ENCODE data around the gene NECTIN1. TPM values are rescaled to one million over a fixed set of nuclear protein-coding genes. Genes with fewer than 3 reads are reported as not detected.

The NECTIN1 gene
- total and polyA plus RNA-seq, 7 donors = 0.42 to 3.5 (median 1.7) TPM

- H3K4me1 ChIP-seq = peaks cover 5% of the 10 kb centered on the region
- H3K4me3 ChIP-seq = no peak overlapping the region
- TF ChIP-seq, protein P1, sequence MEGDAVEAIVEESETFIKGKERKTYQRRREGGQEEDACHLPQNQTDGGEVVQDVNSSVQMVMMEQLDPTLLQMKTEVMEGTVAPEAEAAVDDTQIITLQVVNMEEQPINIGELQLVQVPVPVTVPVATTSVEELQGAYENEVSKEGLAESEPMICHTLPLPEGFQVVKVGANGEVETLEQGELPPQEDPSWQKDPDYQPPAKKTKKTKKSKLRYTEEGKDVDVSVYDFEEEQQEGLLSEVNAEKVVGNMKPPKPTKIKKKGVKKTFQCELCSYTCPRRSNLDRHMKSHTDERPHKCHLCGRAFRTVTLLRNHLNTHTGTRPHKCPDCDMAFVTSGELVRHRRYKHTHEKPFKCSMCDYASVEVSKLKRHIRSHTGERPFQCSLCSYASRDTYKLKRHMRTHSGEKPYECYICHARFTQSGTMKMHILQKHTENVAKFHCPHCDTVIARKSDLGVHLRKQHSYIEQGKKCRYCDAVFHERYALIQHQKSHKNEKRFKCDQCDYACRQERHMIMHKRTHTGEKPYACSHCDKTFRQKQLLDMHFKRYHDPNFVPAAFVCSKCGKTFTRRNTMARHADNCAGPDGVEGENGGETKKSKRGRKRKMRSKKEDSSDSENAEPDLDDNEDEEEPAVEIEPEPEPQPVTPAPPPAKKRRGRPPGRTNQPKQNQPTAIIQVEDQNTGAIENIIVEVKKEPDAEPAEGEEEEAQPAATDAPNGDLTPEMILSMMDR (IDR thresholded peaks at IDR 0.05) = peak; percentile 96
- ATAC-seq (peak; percentile 95 to 98 (median 96)), DNase-seq (peak; percentile 76 to 88)
- H3K27me3 ChIP-seq (ENCODE audit: insufficient read depth in 3 of 3, low read length in 2 of 3) = no peaks in the 10 kb centered on the region
- no peak overlapping the region for H3K27ac ChIP-seq
- H3K36me3 ChIP-seq (ENCODE audit: insufficient read depth in 1 of 2, low read depth in 1 of 2) = no peaks in the 10 kb centered on the region
- no peaks in the 10 kb centered on the region for H3K9me3 ChIP-seq
- WGBS, 3 donors = 35 to 42% (median 39%) methylated on average over 17 of the region's 17 CpGs
- intact Hi-C loops (cut with DNase I) = loop anchor here (1.0 to 2.0 kb wide), 5 partner anchors 62 to 442 kb away; partner anchors contain the start of gene NECTIN1 (in 2 of the 2)
These were observed 62.4 kb downstream of the NECTIN1 start for GRCh38 chr11:119666463-119667131.

DNA sequence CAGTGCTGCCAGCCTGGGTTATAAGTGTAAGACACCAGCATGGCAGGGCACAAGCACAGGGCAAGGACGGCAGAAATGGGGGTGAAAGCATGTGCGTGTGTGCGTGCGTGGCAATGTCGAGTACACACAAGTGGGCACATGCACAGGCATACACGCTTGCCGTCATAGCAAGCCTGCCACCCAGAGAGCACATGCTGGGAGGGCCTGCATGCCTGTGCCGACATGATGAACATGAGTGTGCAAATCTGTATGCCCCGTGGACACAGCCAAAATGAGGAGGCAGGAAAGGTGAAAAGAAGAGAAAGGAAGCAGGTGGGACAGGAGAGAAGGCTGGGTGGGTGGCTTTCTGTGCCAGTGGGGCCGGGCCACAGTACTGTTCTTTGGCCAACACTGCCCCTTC, 62.9 kb downstream of the NECTIN1 start:
- ATAC-seq (peak in 3 of 4 donors; percentile 8 to 15 (median 9)), DNase-seq (no peak)
- Histone ChIP-seq H3K4me3 (no peak overlapping the region), H3K27ac (no peak overlapping the region), H3K27me3 (ENCODE audit: insufficient read depth in 3 of 3, low read length in 2 of 3) (no peaks in the 10 kb centered on the region), H3K36me3 (ENCODE audit: insufficient read depth in 1 of 2, low read depth in 1 of 2) (no peaks in the 10 kb centered on the region), H3K9me3 (no peaks in the 10 kb centered on the region), H3K4me1 (peaks cover 3% of the 10 kb centered on the region)
- WGBS, 3 donors = 68 to 73% (median 69%) methylated on average over 10 of the region's 10 CpGs
- intact Hi-C loops (cut with DNase I) = loop anchor here (1.0 to 2.0 kb wide), 5 partner anchors 63 to 443 kb away; partner anchors contain the start of gene NECTIN1 (in 2 of the 2)
- TF ChIP-seq, protein P1 (IDR thresholded peaks at IDR 0.05) = no peak

DNA sequence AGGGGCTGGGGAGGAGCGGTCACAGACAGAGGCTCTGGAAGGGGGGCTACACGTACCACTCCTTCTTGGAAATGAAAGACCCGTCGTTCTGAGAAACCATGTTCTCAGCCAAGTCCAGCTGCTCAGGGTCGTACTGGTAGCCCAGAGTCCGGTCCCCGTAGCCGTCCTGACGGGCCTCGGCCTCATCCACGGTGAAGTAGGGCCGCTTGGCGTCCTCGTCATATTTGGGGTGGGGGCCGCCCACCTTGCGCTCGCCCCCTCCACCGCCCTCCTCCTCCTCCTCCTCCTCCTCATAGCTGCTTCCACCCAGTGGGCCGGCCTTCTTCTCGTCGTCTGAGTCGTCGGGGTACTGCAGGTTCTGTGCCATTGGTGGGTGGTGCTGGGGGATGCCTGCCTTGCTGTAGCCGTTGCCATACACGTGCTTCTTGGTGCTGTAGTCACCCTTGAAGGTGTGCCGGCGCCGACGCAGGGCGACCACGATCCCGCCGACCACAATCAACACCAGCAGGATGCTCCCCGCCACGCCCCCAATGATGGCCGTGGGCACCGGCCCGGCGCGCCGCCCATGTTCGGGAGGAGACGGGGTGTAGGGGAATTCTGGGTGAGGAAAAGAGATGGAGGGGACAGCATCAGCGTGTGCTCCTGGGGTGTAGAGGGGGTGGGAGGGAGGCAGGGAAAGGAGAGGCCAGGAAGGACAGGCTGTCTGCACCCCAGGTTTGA, 64.1 kb downstream of the NECTIN1 start:
- TF ChIP-seq, protein P1 (IDR thresholded peaks at IDR 0.05) = no peak
- no peaks in the 10 kb centered on the region for H3K27me3 ChIP-seq (ENCODE audit: insufficient read depth in 3 of 3, low read length in 2 of 3)
- H3K27ac ChIP-seq = no peak overlapping the region
- no peaks in the 10 kb centered on the region for H3K36me3 ChIP-seq (ENCODE audit: insufficient read depth in 1 of 2, low read depth in 1 of 2)
- no peaks in the 10 kb centered on the region for H3K9me3 ChIP-seq
- intact Hi-C loops (cut with DNase I) = no loop called here
- H3K4me1 ChIP-seq = peaks cover 3% of the 10 kb centered on the region
- no peak for ATAC-seq
- DNase-seq = no peak
- 88 to 90% (median 88%) methylated on average over 38 to 44 of the region's 44 CpGs for whole genome bisulfite sequencing, 3 donors
- no peak overlapping the region for H3K4me3 ChIP-seq

DNA sequence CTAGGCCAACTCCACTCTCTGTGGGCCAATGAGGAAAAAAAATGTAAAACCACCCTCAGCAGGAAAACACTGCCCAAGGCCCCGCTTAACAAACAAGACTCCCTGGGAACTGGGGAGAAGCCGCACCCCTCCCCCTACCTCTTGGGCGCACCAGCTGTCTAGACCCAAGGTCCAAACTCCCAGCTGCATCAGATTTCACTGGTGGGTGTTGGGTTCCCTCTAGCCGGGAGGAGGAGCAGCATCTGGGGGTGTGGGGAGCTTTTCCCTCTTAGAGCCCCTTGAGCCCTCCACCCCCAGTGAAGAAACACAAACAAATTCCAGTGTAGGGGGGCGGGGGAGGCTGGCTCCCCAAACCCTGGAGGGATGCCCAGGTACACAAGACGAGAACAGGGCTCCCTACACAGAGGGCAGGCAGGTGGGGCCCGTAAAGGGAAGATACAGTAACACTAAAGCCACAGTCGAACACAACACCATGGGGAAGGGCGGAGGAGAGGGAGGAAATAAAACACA, 64.9 kb downstream of the NECTIN1 start:
- DNase-seq (no peak), ATAC-seq (no peak)
- no peak overlapping the region for H3K4me3 ChIP-seq
- WGBS, 3 donors = 36 to 49% (median 43%) methylated on average over 7 to 9 of the region's 9 CpGs
- no peaks in the 10 kb centered on the region for H3K9me3 ChIP-seq
- TF ChIP-seq, protein P1 (IDR thresholded peaks at IDR 0.05) = no peak
- H3K27ac ChIP-seq = no peak overlapping the region
- intact Hi-C loops (cut with DNase I) = no loop called here
- no peaks in the 10 kb centered on the region for H3K27me3 ChIP-seq (ENCODE audit: insufficient read depth in 3 of 3, low read length in 2 of 3)
- peaks cover 3% of the 10 kb centered on the region for H3K4me1 ChIP-seq
- no peaks in the 10 kb centered on the region for H3K36me3 ChIP-seq (ENCODE audit: insufficient read depth in 1 of 2, low read depth in 1 of 2)

Measured in psoas muscle (tissue), 8 donors.